ENCODE measurements around the gene CDKAL1. TPM values are rescaled to one million over a fixed set of nuclear protein-coding genes. Genes with fewer than 3 reads are reported as not detected.

The CDKAL1 gene
- total and polyA plus RNA-seq, 2 of the 13 experiments (the other 11 are each of a cell fraction or from before 2014, with no cell fraction given) = 9.5 to 27.7 TPM

DNA sequence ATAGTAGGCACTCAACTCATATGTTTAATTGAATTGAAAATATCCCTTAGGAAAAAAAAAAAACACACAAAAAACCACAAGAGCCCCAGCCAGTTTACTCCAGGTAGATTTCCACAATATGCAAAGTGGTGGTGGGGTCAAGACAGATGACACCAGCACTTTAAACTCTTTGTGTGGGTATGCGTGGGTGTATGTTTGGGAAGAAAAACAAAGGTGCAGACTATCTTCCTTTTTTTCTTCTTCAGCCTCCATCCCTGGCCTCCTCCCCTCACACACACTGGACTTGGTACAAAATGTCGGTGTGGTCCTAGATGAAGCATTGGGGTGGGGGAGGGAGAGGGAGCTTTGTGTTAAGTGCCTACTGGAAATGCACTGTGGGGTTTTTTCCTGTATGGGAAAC, 42.2 kb upstream of the CDKAL1 start:
- Histone ChIP-seq H3K27ac (ENCODE audit: extremely low read length, insufficient read depth, low read length) (no peak overlapping the region), H3K36me3 (replicated peaks in 1 of 2; ENCODE audit: control insufficient read depth in 1 of 2, insufficient read depth in 2 of 2, low read length in 2 of 2) (peaks cover 11 to 41% of the 10 kb centered on the region in 2 experiments), H2AFZ (ENCODE audit: low read length) (no peak overlapping the region), H3K27me3 (ENCODE audit: control insufficient read depth in 1 of 2, insufficient read depth in 2 of 2, low read length in 2 of 2) (no peaks in the 10 kb centered on the region), H3K9me3 (ENCODE audit: low read length) (no peaks in the 10 kb centered on the region), H4K20me1 (ENCODE audit: insufficient read depth, low read length) (no peaks in the 10 kb centered on the region), H3K79me2 (ENCODE audit: insufficient read depth, low read length) (no peaks in the 10 kb centered on the region), H3K9ac (ENCODE audit: insufficient read depth, low read depth, low read length) (no peak overlapping the region), H3K4me2 (ENCODE audit: low read depth, low read length) (no peak overlapping the region), H3K4me1 (ENCODE audit: insufficient read depth, low read length) (peaks cover 9% of the 10 kb centered on the region), H3K4me3 (replicated peaks in 1 of 3; ENCODE audit: insufficient read depth in 1 of 3, low read depth in 2 of 3, low read length in 3 of 3) (no peak overlapping the region)
- WGBS (ENCODE audit: low lambda C conversion rate) = 100% methylated on average over 2 of the region's 2 CpGs
- in situ Hi-C loops (cut with HindIII; ENCODE audit: extremely low pct_ligation_motif_present, low pct_unique_long_range_greater_than_20kb) = no loop called here
- BruUV-seq (replicated peaks) = no TSS peak
- ChIA-PET POLR2A (no interaction called here), CTCF (ENCODE audit: low intra/inter-chr PET ratio, low total read pairs) (no interaction called here)
- ATAC-seq = no peak
- no peak for DNase-seq (ENCODE audit: low spot score)
- FAIRE-seq = no peak
- intact Hi-C loops (cut with micrococcal nuclease; ENCODE audit: unreplicated experiment) = no loop called here
- no peak for TF ChIP-seq ZNF20 (CRISPR knock-in tag; IDR thresholded peaks at IDR 0.05)
- no peak for TF ChIP-seq STAT5B (CRISPR knock-in tag; IDR thresholded peaks at IDR 0.05)
- no peak for TF ChIP-seq MED1 (CRISPR knock-in tag; IDR thresholded peaks at IDR 0.05)
- no peak for TF ChIP-seq ZNF746 (CRISPR knock-in tag; IDR thresholded peaks at IDR 0.05)
- no peak for TF ChIP-seq AGO2 (optimal IDR thresholded peaks at IDR 0.05; ENCODE audit: low read depth, low read length)
- no peak for TF ChIP-seq U2AF2 (IDR thresholded peaks at IDR 0.05; ENCODE audit: low read depth, low read length)
- TF ChIP-seq HNRNPH1 (optimal IDR thresholded peaks at IDR 0.05; ENCODE audit: low read depth, low read length) = no peak
- no peak for TF ChIP-seq DNMT3B (CRISPR knock-in tag; conservative IDR thresholded peaks at IDR 0.05)
- TF ChIP-seq PTBP1 (IDR thresholded peaks at IDR 0.05; ENCODE audit: low read depth, low read length, poor library complexity, severe bottlenecking) = no peak
- TF ChIP-seq, protein P1, sequence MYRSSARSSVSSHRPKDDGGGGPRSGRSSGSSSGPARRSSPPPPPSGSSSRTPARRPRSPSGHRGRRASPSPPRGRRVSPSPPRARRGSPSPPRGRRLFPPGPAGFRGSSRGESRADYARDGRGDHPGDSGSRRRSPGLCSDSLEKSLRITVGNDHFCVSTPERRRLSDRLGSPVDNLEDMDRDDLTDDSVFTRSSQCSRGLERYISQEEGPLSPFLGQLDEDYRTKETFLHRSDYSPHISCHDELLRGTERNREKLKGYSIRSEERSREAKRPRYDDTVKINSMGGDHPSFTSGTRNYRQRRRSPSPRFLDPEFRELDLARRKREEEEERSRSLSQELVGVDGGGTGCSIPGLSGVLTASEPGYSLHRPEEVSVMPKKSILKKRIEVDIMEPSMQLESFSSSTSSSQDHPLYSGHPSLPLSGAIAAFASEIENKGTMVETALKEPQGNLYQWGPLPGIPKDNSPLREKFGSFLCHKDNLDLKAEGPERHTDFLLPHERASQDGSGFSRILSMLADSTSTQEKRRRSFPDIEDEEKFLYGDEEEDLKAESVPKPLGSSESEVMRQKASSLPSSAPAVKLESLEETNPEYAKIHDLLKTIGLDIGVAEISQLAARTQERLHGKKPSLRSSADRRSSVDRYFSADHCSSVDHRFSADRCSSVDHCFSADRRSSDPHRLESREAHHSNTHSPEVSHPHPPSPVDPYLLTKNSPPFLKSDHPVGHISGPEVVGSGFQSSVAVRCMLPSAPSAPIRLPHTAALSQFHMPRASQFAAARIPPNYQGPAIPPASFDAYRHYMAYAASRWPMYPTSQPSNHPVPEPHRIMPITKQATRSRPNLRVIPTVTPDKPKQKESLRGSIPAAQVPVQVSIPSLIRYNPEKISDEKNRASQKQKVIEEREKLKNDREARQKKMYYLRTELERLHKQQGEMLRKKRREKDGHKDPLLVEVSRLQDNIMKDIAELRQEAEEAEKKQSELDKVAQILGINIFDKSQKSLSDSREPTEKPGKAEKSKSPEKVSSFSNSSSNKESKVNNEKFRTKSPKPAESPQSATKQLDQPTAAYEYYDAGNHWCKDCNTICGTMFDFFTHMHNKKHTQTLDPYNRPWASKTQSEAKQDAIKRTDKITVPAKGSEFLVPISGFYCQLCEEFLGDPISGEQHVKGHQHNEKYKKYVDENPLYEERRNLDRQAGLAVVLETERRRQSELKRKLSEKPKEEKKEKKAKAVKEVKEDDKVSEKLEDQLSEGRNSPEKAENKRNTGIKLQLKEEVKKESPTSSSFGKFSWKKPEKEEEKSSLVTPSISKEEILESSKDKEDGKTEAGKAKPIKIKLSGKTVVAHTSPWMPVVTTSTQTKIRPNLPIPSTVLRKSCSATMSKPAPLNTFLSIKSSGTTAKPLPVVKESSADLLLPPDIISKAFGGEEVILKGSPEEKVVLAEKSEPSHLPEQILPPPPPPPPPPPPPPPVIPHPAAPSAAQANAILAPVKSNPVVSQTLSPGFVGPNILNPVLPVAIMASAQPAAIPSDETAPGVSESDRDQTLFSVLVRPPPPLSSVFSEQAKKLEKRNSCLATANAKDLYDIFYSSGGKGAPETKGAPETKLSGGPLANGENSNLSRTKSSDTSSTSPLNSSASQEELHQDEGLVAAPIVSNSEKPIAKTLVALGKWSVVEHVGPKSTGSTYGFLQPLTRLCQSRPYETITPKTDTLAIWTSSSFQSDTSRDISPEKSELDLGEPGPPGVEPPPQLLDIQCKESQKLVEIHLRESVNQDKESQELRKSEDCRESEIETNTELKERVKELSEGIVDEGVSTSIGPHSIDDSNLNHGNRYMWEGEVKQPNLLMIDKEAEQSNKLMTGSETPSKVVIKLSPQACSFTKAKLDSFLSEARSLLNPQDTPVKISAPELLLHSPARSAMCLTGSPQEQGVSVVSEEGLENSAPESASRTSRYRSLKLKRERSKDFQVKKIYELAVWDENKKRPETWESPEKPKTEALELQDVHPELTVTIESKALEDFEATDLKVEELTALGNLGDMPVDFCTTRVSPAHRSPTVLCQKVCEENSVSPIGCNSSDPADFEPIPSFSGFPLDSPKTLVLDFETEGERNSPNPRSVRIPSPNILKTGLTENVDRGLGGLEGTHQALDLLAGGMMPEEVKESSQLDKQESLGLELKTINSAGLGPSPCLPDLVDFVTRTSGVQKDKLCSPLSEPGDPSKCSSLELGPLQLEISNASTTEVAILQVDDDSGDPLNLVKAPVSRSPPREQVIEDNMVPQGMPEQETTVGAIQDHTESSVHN (CRISPR knock-in tag; IDR thresholded peaks at IDR 0.05) = no peak
- no peak for TF ChIP-seq MEF2D (CRISPR knock-in tag; IDR thresholded peaks at IDR 0.05)
- TF ChIP-seq PRMT3 (CRISPR knock-in tag; IDR thresholded peaks at IDR 0.05; ENCODE audit: borderline replicate concordance, low read depth) = no peak
- TF ChIP-seq PAX8 (CRISPR knock-in tag; IDR thresholded peaks at IDR 0.05; ENCODE audit: borderline replicate concordance) = no peak
- no peak for TF ChIP-seq ERF (CRISPR knock-in tag; IDR thresholded peaks at IDR 0.05)
- no peak for TF ChIP-seq ZNF724P (CRISPR knock-in tag; IDR thresholded peaks at IDR 0.05; ENCODE audit: borderline replicate concordance)
